OCI-LY1 (cell line): ENCODE results near the gene SEMA3G.

Source experiments
- H2AFZ ChIP-seq: fragments of 200-600 bp; sonication (generic), shearing (Covaris generic); 2 replicates; pipeline ENCODE4 v1.6.0; 2014; ENCODE audit warnings: antibody characterized with exemption, mild to moderate bottlenecking, low read length
- H3F3A ChIP-seq: fragments of 200-600 bp; sonication (generic), shearing (Covaris generic); 2 replicates; pipeline ENCODE4 v1.6.0; 2014; ENCODE audit warnings: mild to moderate bottlenecking, antibody characterized with exemption, low read length, moderate library complexity; ENCODE audit not compliant: insufficient read depth
- H3K27ac ChIP-seq: fragments of 200-600 bp; sonication (generic); 2 replicates; pipeline ENCODE4 v1.5.1; 2014; ENCODE audit warnings: low read length, mixed run types, mild to moderate bottlenecking, low read depth; ENCODE audit not compliant: poor library complexity, severe bottlenecking
- H3K27me3 ChIP-seq: fragments of 200-600 bp; sonication (generic); 2 replicates; pipeline ENCODE4 v1.6.0; 2014; ENCODE audit warnings: antibody characterized with exemption, mild to moderate bottlenecking, low read length, moderate library complexity; ENCODE audit not compliant: insufficient read depth
- H3K36me3 ChIP-seq: fragments of 200-600 bp; sonication (generic); 2 replicates; pipeline ENCODE4 v1.6.1; 2014; ENCODE audit warnings: mild to moderate bottlenecking, antibody characterized with exemption, low read length, moderate library complexity, mixed read lengths; ENCODE audit not compliant: insufficient read depth
- H3K4me1 ChIP-seq: fragments of 200-600 bp; sonication (generic); 2 replicates; pipeline ENCODE4 v1.5.1; 2014; ENCODE audit warnings: mild to moderate bottlenecking, low read length, moderate library complexity; ENCODE audit not compliant: insufficient read depth, severe bottlenecking
- H3K4me2 ChIP-seq: fragments of 200-600 bp; sonication (generic), shearing (Covaris generic); 2 replicates; pipeline ENCODE4 v1.6.1; 2014; ENCODE audit warnings: low read length
- H3K4me3 ChIP-seq: fragments of 200-600 bp; sonication (generic); 2 replicates; pipeline ENCODE4 v1.5.1; 2014; ENCODE audit warnings: low read length, low read depth, mild to moderate bottlenecking, mixed read lengths; ENCODE audit not compliant: poor library complexity, severe bottlenecking
- H3K79me2 ChIP-seq: fragments of 200-600 bp; shearing (Covaris generic); 2 replicates; pipeline ENCODE4 v1.6.1; 2016; ENCODE audit warnings: mixed run types, low read length, mixed read lengths; ENCODE audit not compliant: insufficient read depth
- H3K9ac ChIP-seq: fragments of 200-600 bp; sonication (generic), shearing (Covaris generic); 2 replicates; pipeline ENCODE4 v1.6.1; 2014; ENCODE audit warnings: mild to moderate bottlenecking, low read length, mixed read lengths
- H3K9me2 ChIP-seq: fragments of 200-600 bp; sonication (generic), shearing (Covaris generic); 2 replicates; pipeline ENCODE4 v1.6.1; 2014; ENCODE audit warnings: low read depth, mild to moderate bottlenecking, low read length, mixed read lengths
- H3K9me3 ChIP-seq: fragments of 200-600 bp; shearing (Covaris generic); 2 replicates; pipeline ENCODE4 v1.6.1; 2014; ENCODE audit warnings: low read length, mixed read lengths
- H4K20me1 ChIP-seq: fragments of 200-600 bp; sonication (generic), shearing (Covaris generic); 2 replicates; pipeline ENCODE4 v1.6.0; 2016; ENCODE audit warnings: mild to moderate bottlenecking, low read length; ENCODE audit not compliant: insufficient read depth
- CTCF ChIP-seq: fragments of 200-600 bp; sonication (generic), shearing (Covaris generic); IDR thresholded peaks from 2 replicates; pipeline ENCODE4 v1.5.1; 2017; ENCODE audit warnings: mild to moderate bottlenecking, antibody characterized with exemption, low read length, moderate library complexity, mixed read lengths
- EZH2 ChIP-seq: fragments of 200-600 bp; sonication (generic), shearing (Covaris generic); IDR thresholded peaks from 2 replicates; pipeline ENCODE4 v1.8.0; 2017; ENCODE audit warnings: borderline replicate concordance, mixed run types, mild to moderate bottlenecking, antibody characterized with exemption, low read length, moderate library complexity, mixed read lengths

Gene SEMA3G

GRCh38 chr3:52403955-52404354, 40.9 kb downstream of the SEMA3G start:
- H3F3A ChIP-seq = no peaks in the 10 kb centered on the region
- no peaks in the 10 kb centered on the region for H3K9me2 ChIP-seq
- H3K4me3 ChIP-seq = no peak overlapping the region
- no peak overlapping the region for H2AFZ ChIP-seq
- H3K9ac ChIP-seq = no peak overlapping the region
- H3K4me1 ChIP-seq = peaks cover 8% of the 10 kb centered on the region
- peaks cover 4% of the 10 kb centered on the region for H3K79me2 ChIP-seq
- peaks cover 77% of the 10 kb centered on the region for H3K36me3 ChIP-seq
- H4K20me1 ChIP-seq = no peaks in the 10 kb centered on the region
- H3K27ac ChIP-seq = no peak overlapping the region
- no peak overlapping the region for H3K4me2 ChIP-seq
- no peaks in the 10 kb centered on the region for H3K27me3 ChIP-seq
- H3K9me3 ChIP-seq = no peaks in the 10 kb centered on the region
- TF ChIP-seq CTCF (no peak), EZH2 (no peak)

GRCh38 chr3:52403271-52403841, 41.5 kb downstream of the SEMA3G start:
- no peak for TF ChIP-seq EZH2
- TF ChIP-seq CTCF = no peak
- Histone ChIP-seq H3K27me3 (no peaks in the 10 kb centered on the region), H2AFZ (no peak overlapping the region), H3K4me3 (no peak overlapping the region), H3F3A (no peaks in the 10 kb centered on the region), H4K20me1 (no peaks in the 10 kb centered on the region), H3K36me3 (peaks cover 77% of the 10 kb centered on the region), H3K27ac (no peak overlapping the region), H3K4me2 (no peak overlapping the region), H3K79me2 (no peaks in the 10 kb centered on the region), H3K9me3 (no peaks in the 10 kb centered on the region), H3K4me1 (peaks cover 2% of the 10 kb centered on the region), H3K9me2 (no peaks in the 10 kb centered on the region), H3K9ac (no peak overlapping the region)

- H3K4me3 ChIP-seq = no peak overlapping the region
- no peaks in the 10 kb centered on the region for H3K79me2 ChIP-seq
- no peak overlapping the region for H3K9ac ChIP-seq
- H3K4me1 ChIP-seq = no peaks in the 10 kb centered on the region
- no peaks in the 10 kb centered on the region for H4K20me1 ChIP-seq
- no peaks in the 10 kb centered on the region for H3K27me3 ChIP-seq
- TF ChIP-seq EZH2 (no peak), CTCF (no peak)
- no peaks in the 10 kb centered on the region for H3F3A ChIP-seq
- H3K9me2 ChIP-seq = no peaks in the 10 kb centered on the region
- peaks cover 72% of the 10 kb centered on the region for H3K36me3 ChIP-seq
- H2AFZ ChIP-seq = no peak overlapping the region
- no peak overlapping the region for H3K4me2 ChIP-seq
- no peak overlapping the region for H3K27ac ChIP-seq
- H3K9me3 ChIP-seq = no peaks in the 10 kb centered on the region
Measured at GRCh38 chr3:52402706-52403270, 42.1 kb downstream of the SEMA3G start.
